GM23338 (cell line): ENCODE data around the gene DENND4A. TPM values are rescaled to one million over a fixed set of nuclear protein-coding genes. Genes with fewer than 3 reads are reported as not detected.
A peak's percentile ranks its signal among the peaks of the same experiment; 100 is the strongest.

Source experiments
- ATAC-seq: fragments of 200-7000 bp; cut with Tn5 transposase; 3 replicates; pipeline ENCODE4 v1.9.1; 2020
- DNase-seq: peaks from one replicate; pipeline ENCODE4 v3.0.0-alpha.2; 2015; ENCODE audit warnings: low spot score
- H2AFZ ChIP-seq: fragments of 200-600 bp; sonication (generic); 2 replicates; pipeline ENCODE4 v1.8.0; 2016; ENCODE audit warnings: antibody characterized with exemption, mild to moderate bottlenecking, moderate library complexity
- H3F3A ChIP-seq: fragments of 200-600 bp; sonication (generic); replicated peaks from 2 replicates; pipeline ENCODE4 v1.8.0; 2017; ENCODE audit warnings: antibody characterized with exemption, mixed run types, low read depth
- H3K27ac ChIP-seq: fragments of 200-600 bp; sonication (generic); 2 replicates; pipeline ENCODE4 v1.6.1; 2016; ENCODE audit warnings: low read depth
- H3K27me3 ChIP-seq: fragments of 200-600 bp; sonication (generic); 2 replicates; pipeline ENCODE4 v1.8.0; 2016; ENCODE audit warnings: mild to moderate bottlenecking, mixed run types, moderate library complexity; ENCODE audit not compliant: insufficient read depth
- H3K36me3 ChIP-seq: fragments of 200-600 bp; sonication (generic); 2 replicates; pipeline ENCODE4 v1.8.0; 2016; ENCODE audit warnings: mild to moderate bottlenecking; ENCODE audit not compliant: insufficient read depth
- H3K4me1 ChIP-seq: fragments of 200-600 bp; sonication (generic); 2 replicates; pipeline ENCODE4 v1.8.0; 2016; ENCODE audit warnings: mild to moderate bottlenecking, moderate library complexity; ENCODE audit not compliant: insufficient read depth
- H3K4me2 ChIP-seq: fragments of 200-600 bp; sonication (generic); 2 replicates; pipeline ENCODE4 v1.7.1; 2017; ENCODE audit warnings: mixed run types
- H3K4me3 ChIP-seq: fragments of 200-600 bp; sonication (generic); 2 replicates; pipeline ENCODE4 v1.6.1; 2016; ENCODE audit warnings: mixed run types
- H3K79me2 ChIP-seq: fragments of 200-600 bp; sonication (generic); replicated peaks from 2 replicates; pipeline ENCODE4 v1.8.0; 2017; ENCODE audit warnings: mild to moderate bottlenecking; ENCODE audit not compliant: insufficient read depth
- H3K9me2 ChIP-seq: fragments of 200-600 bp; sonication (generic); 2 replicates; pipeline ENCODE4 v1.8.0; 2017; ENCODE audit not compliant: insufficient read depth
- H4K20me1 ChIP-seq: fragments of 200-600 bp; sonication (generic); replicated peaks from 2 replicates; pipeline ENCODE4 v1.8.0; 2017; ENCODE audit warnings: mild to moderate bottlenecking; ENCODE audit not compliant: insufficient read depth
- H3K27ac Mint-ChIP-seq: 2 replicates; pipeline ENCODE4 v1.8.0; 2020; ENCODE audit warnings: inconsistent platforms, mild to moderate bottlenecking, moderate library complexity, mixed read lengths
- H3K27me3 Mint-ChIP-seq: 3 replicates; pipeline ENCODE4 v1.8.0; 2022; ENCODE audit warnings: low read depth, mild to moderate bottlenecking, moderate library complexity, mixed read lengths, inconsistent platforms; ENCODE audit not compliant: insufficient read depth, poor library complexity
- H3K36me3 Mint-ChIP-seq: 3 replicates; pipeline ENCODE4 v1.8.0; 2021; ENCODE audit warnings: low read depth, mild to moderate bottlenecking, inconsistent platforms, moderate library complexity, mixed read lengths
- H3K4me1 Mint-ChIP-seq: 3 replicates; pipeline ENCODE4 v1.8.0; 2020; ENCODE audit warnings: mild to moderate bottlenecking, inconsistent platforms, mixed read lengths
- H3K4me3 Mint-ChIP-seq: 3 replicates; pipeline ENCODE4 v1.8.0; 2021; ENCODE audit warnings: moderate library complexity, mild to moderate bottlenecking, inconsistent platforms, mixed read lengths
- H3K9me3 Mint-ChIP-seq: 3 replicates; pipeline ENCODE4 v1.8.0; 2020; ENCODE audit warnings: moderate library complexity, mild to moderate bottlenecking, inconsistent platforms, mixed read lengths
- CREB1 ChIP-seq: fragments of 250-450 bp; sonication (Bioruptor Pico); IDR thresholded peaks from 2 replicates; pipeline ENCODE4 v1.5.0; 2020; ENCODE audit warnings: low read depth, mild to moderate bottlenecking, moderate library complexity
- CTCF ChIP-seq, 2 experiments: fragments of 200-600 bp in 1 of 2; sonication (generic) in 1 of 2; conservative IDR thresholded peaks; 2 replicates each; pipeline versions ENCODE4 v1.5.1 to v1.6.1; 2016 to 2017; ENCODE audit warnings: antibody characterized with exemption in 2 of 2, low read depth in 2 of 2, mild to moderate bottlenecking in 2 of 2, moderate library complexity in 1 of 2
- ETS1 ChIP-seq: IDR thresholded peaks from 2 replicates; pipeline ENCODE4 v1.6.1; 2016; ENCODE audit warnings: antibody characterized with exemption
- EZH2 ChIP-seq: fragments of 200-600 bp; sonication (generic); IDR thresholded peaks from one replicate; pipeline ENCODE4 v1.8.0; 2017; ENCODE audit warnings: antibody characterized with exemption, mild to moderate bottlenecking, low read depth; ENCODE audit not compliant: unreplicated experiment
- EZH2phosphoT487 ChIP-seq: fragments of 200-600 bp; sonication (generic); IDR thresholded peaks from one replicate; pipeline ENCODE4 v1.8.1; 2018; ENCODE audit warnings: antibody characterized with exemption; ENCODE audit not compliant: unreplicated experiment
- JUNB ChIP-seq: IDR thresholded peaks from one replicate; pipeline ENCODE4 v1.6.1; 2016; ENCODE audit warnings: antibody characterized with exemption; ENCODE audit not compliant: unreplicated experiment
- NANOG ChIP-seq: IDR thresholded peaks from 2 replicates; pipeline ENCODE4 v1.6.1; 2016; ENCODE audit warnings: antibody characterized with exemption, borderline replicate concordance
- POLR2AphosphoS5 ChIP-seq: IDR thresholded peaks from 2 replicates; pipeline ENCODE4 v1.6.1; 2016; ENCODE audit warnings: antibody characterized with exemption, low read depth
- REST ChIP-seq: IDR thresholded peaks from one replicate; pipeline ENCODE4 v1.6.1; 2018; ENCODE audit warnings: antibody characterized with exemption; ENCODE audit not compliant: unreplicated experiment
- STAT1 ChIP-seq: IDR thresholded peaks from one replicate; pipeline ENCODE4 v1.6.1; 2016; ENCODE audit warnings: antibody characterized with exemption; ENCODE audit not compliant: unreplicated experiment
- ZNF114 ChIP-seq: fragments of 250-450 bp; sonication (Bioruptor Pico); IDR thresholded peaks from 2 replicates; pipeline ENCODE4 v1.5.0; 2020; ENCODE audit warnings: mild to moderate bottlenecking, moderate library complexity
- polyA plus RNA-seq: library from polyadenylated mRNA; unstranded; fragments of >200 nt; fragmentation: Nextera tagmentation; extraction: Ambion mirVana; gene quantifications from 2 replicates; pipeline ENCODE4 v1.2.1, GENCODE V29; 2016
- total RNA-seq: library from RNA; depleted of rRNA; stranded (reverse); fragments of >200 nt; shearing (Covaris generic); gene quantifications from 2 replicates; pipeline ENCODE4 v1.2.3, GENCODE V29; 2014

The DENND4A gene
- total and polyA plus RNA-seq, 2 experiments from 2014 or later: 3.4 to 9.0 TPM

GRCh38 chr15:65629548-65629947 lies 162.5 kb downstream of the DENND4A start:
- ATAC-seq: peak; percentile 78
- TF ChIP-seq EZH2phosphoT487 (no peak), POLR2AphosphoS5 (no peak), ETS1 (no peak), ZNF114 (CRISPR knock-in tag) (no peak), STAT1 (no peak), CTCF (conservative IDR thresholded peaks at IDR 0.05; ENCODE audit: low read depth in 2 of 2) (no peak), NANOG (no peak), EZH2 (no peak)
- no peak overlapping the region for H3K27ac Mint-ChIP-seq
- H3K9me3 Mint-ChIP-seq: no peaks in the 10 kb centered on the region
- peaks cover 13% of the 10 kb centered on the region; the same call in 2 of the 3 replicates for H3K4me1 Mint-ChIP-seq
- H3K9me2 ChIP-seq: peaks cover 12% of the 10 kb centered on the region; the same call in 1 of the 2 replicates
- H3K27me3 ChIP-seq: no peaks in the 10 kb centered on the region
- no peak overlapping the region for H3K4me2 ChIP-seq
- no peaks in the 10 kb centered on the region for H4K20me1 ChIP-seq
- H3K27ac ChIP-seq: no peak overlapping the region
- no peak for DNase-seq
- H3K4me1 ChIP-seq: no peaks in the 10 kb centered on the region
- no peaks in the 10 kb centered on the region for H3K36me3 ChIP-seq
- H3K4me3 Mint-ChIP-seq: no peak overlapping the region
- no peak overlapping the region for H3K4me3 ChIP-seq
- no peaks in the 10 kb centered on the region for H3K27me3 Mint-ChIP-seq
- no peaks in the 10 kb centered on the region; the same call in 2 of the 3 replicates for H3K36me3 Mint-ChIP-seq
- H3K79me2 ChIP-seq: no peaks in the 10 kb centered on the region
- no peaks in the 10 kb centered on the region for H3F3A ChIP-seq
- no peak overlapping the region for H2AFZ ChIP-seq

GRCh38 chr15:65626856-65627255 lies 165.2 kb downstream of the DENND4A start:
- Histone ChIP-seq H2AFZ (no peak overlapping the region), H3K4me3 (no peak overlapping the region), H3K36me3 (no peaks in the 10 kb centered on the region), H3F3A (no peaks in the 10 kb centered on the region), H3K27ac (no peak overlapping the region), H4K20me1 (no peaks in the 10 kb centered on the region), H3K4me1 (no peaks in the 10 kb centered on the region), H3K79me2 (no peaks in the 10 kb centered on the region), H3K27me3 (no peaks in the 10 kb centered on the region), H3K4me2 (no peak overlapping the region), H3K9me2 (peaks cover 12% of the 10 kb centered on the region; the same call in 1 of the 2 replicates)
- TF ChIP-seq NANOG: no peak
- TF ChIP-seq EZH2phosphoT487: no peak
- no peak for TF ChIP-seq EZH2
- TF ChIP-seq POLR2AphosphoS5: no peak
- no peak for TF ChIP-seq REST
- no peak for TF ChIP-seq ZNF114 (CRISPR knock-in tag)
- TF ChIP-seq JUNB: no peak
- TF ChIP-seq ETS1: no peak
- TF ChIP-seq CREB1: no peak
- TF ChIP-seq CTCF (conservative IDR thresholded peaks at IDR 0.05; ENCODE audit: low read depth in 2 of 2): no peak
- Mint-ChIP-seq H3K4me1 (peaks cover 8% of the 10 kb centered on the region; the same call in 2 of the 3 replicates), H3K27ac (no peak overlapping the region), H3K4me3 (no peak overlapping the region), H3K36me3 (no peaks in the 10 kb centered on the region; the same call in 2 of the 3 replicates), H3K9me3 (no peaks in the 10 kb centered on the region), H3K27me3 (no peaks in the 10 kb centered on the region)
- no peak for ATAC-seq
- no peak for DNase-seq
